H1 (cell line): ENCODE data around the gene JOSD1. TPM values are rescaled to one million over a fixed set of nuclear protein-coding genes. Genes with fewer than 3 reads are reported as not detected.

Experiments
- CTCF ChIA-PET: fragments of 300-600 bp; sonication (Branson Sonifier 250); formaldehyde crosslinking; loops from one replicate; lab custom pipeline; 2021; ENCODE audit not compliant: partially characterized antibody; lab: Charles Lee
- POLR2A ChIA-PET: fragments of 300-600 bp; sonication (Branson Sonifier 250); formaldehyde crosslinking; loops from one replicate; lab custom pipeline; 2021; ENCODE audit warnings: inconsistent platforms; ENCODE audit not compliant: partially characterized antibody; lab: Charles Lee
- DNase-seq, 2 experiments: peaks; one replicate each; pipeline versions ENCODE4 v3.0.0 to v3.0.0-alpha.2; 2010 to 2022; ENCODE audit warnings: low spot score in 2 of 2, low read depth in 1 of 2, mixed read lengths in 1 of 2
- FAIRE-seq: peaks from 2 replicates; lab custom pipeline; 2011; peaks lifted over from hg19 to GRCh38; lab: Jason Lieb, UNC
- H2AFZ ChIP-seq: 2 replicates; pipeline ENCODE4 v1.8.1; 2012; ENCODE audit warnings: low read length, inconsistent platforms
- H2AK5ac ChIP-seq: 2 replicates; pipeline ENCODE4 v1.6.1; 2013; ENCODE audit warnings: low read depth, low read length
- H2BK120ac ChIP-seq: replicated peaks from 2 replicates; pipeline ENCODE3; 2013; ENCODE audit warnings: low read depth, low read length, inconsistent platforms
- H2BK12ac ChIP-seq: 2 replicates; pipeline ENCODE4 v1.6.1; 2013; ENCODE audit warnings: low read depth, low read length
- H2BK15ac ChIP-seq: 2 replicates; pipeline ENCODE4 v1.6.1; 2013; ENCODE audit warnings: low read length
- H2BK20ac ChIP-seq: 2 replicates; pipeline ENCODE4 v1.6.1; 2013; ENCODE audit warnings: low read length
- H2BK5ac ChIP-seq: 2 replicates; pipeline ENCODE4 v1.6.1; 2013; ENCODE audit warnings: low read depth, low read length
- H3K14ac ChIP-seq: 2 replicates; pipeline ENCODE4 v1.6.1; 2013; ENCODE audit warnings: inconsistent platforms; ENCODE audit not compliant: insufficient read length
- H3K18ac ChIP-seq: 2 replicates; pipeline ENCODE4 v1.6.1; 2013; ENCODE audit warnings: low read length; ENCODE audit errors: extremely low read depth
- H3K23ac ChIP-seq: 2 replicates; pipeline ENCODE4 v1.6.1; 2013; ENCODE audit warnings: inconsistent platforms; ENCODE audit not compliant: insufficient read length
- H3K23me2 ChIP-seq: 2 replicates; pipeline ENCODE4 v1.6.1; 2013; ENCODE audit warnings: low read depth, low read length
- H3K27ac ChIP-seq: 2 replicates; pipeline ENCODE4 v1.6.1; 2011; ENCODE audit warnings: low read depth, low read length, inconsistent platforms
- H3K27me3 ChIP-seq, 4 experiments: replicated peaks in 1 of 4; 1 replicate in 1 of 4; 2 replicates in 3 of 4; pipeline versions ENCODE4 v1.6.1 to v1.8.1; 2011 to 2013; ENCODE audit warnings: low read length in 3 of 4, mild to moderate bottlenecking in 3 of 4, inconsistent platforms in 2 of 4, mixed read lengths in 2 of 4, moderate library complexity in 1 of 4; ENCODE audit not compliant: control insufficient read depth in 3 of 4, insufficient read depth in 3 of 4; ENCODE audit errors: extremely low read depth in 1 of 4
- H3K36me3 ChIP-seq, 4 experiments: 2 replicates each; pipeline versions ENCODE4 v1.6.1 to v1.8.1; 2011 to 2013; ENCODE audit warnings: mild to moderate bottlenecking in 4 of 4, low read length in 3 of 4, moderate library complexity in 2 of 4, control low read depth in 1 of 4, inconsistent platforms in 1 of 4; ENCODE audit not compliant: insufficient read depth in 4 of 4, control insufficient read depth in 2 of 4
- H3K4ac ChIP-seq: replicated peaks from 2 replicates; pipeline ENCODE3; 2013; ENCODE audit warnings: low read length, low read depth, mixed read lengths, inconsistent platforms; ENCODE audit not compliant: insufficient read length
- H3K4me1 ChIP-seq, 4 experiments: replicated peaks in 1 of 4; 1 replicate in 1 of 4; 2 replicates in 3 of 4; pipeline versions ENCODE4 v1.6.1 to v1.8.1; 2011 to 2013; ENCODE audit warnings: low read length in 3 of 4, inconsistent platforms in 2 of 4, mixed read lengths in 1 of 4; ENCODE audit not compliant: insufficient read depth in 4 of 4, control insufficient read depth in 3 of 4
- H3K4me2 ChIP-seq, 2 experiments: 2 replicates each; pipeline versions ENCODE4 v1.6.1 to v1.8.1; 2011 to 2013; ENCODE audit warnings: low read depth in 2 of 2, low read length in 2 of 2, control low read depth in 1 of 2, inconsistent platforms in 1 of 2, mild to moderate bottlenecking in 1 of 2; ENCODE audit not compliant: insufficient read depth in 1 of 2
- H3K4me3 ChIP-seq, 4 experiments: fragments of 200-600, 300-600 bp in 1 of 4; sonication (generic), shearing (Covaris generic), sonication (Bioruptor Twin) in 1 of 4; 2 replicates each; pipeline versions ENCODE4 v1.5.1 to v1.8.1; 2011 to 2016; ENCODE audit warnings: low read length in 4 of 4, low read depth in 3 of 4, control low read depth in 2 of 4, inconsistent platforms in 2 of 4, mild to moderate bottlenecking in 2 of 4, mixed read lengths in 1 of 4, moderate library complexity in 1 of 4; ENCODE audit not compliant: insufficient read depth in 2 of 4; ENCODE audit errors: extremely low read depth in 1 of 4
- H3K56ac ChIP-seq: replicated peaks from 2 replicates; pipeline ENCODE3; 2013; ENCODE audit warnings: low read depth, mild to moderate bottlenecking, mixed read lengths, low read length, inconsistent platforms; ENCODE audit not compliant: insufficient read length
- H3K79me1 ChIP-seq: 2 replicates; pipeline ENCODE4 v1.6.1; 2013; ENCODE audit warnings: low read depth, low read length, control low read depth
- H3K79me2 ChIP-seq, 2 experiments: 2 replicates each; pipeline versions ENCODE4 v1.6.1 to v1.8.1; 2012 to 2013; ENCODE audit warnings: low read length in 2 of 2, mild to moderate bottlenecking in 2 of 2, inconsistent platforms in 1 of 2; ENCODE audit not compliant: insufficient read depth in 2 of 2, control insufficient read depth in 1 of 2
- H3K9ac ChIP-seq, 4 experiments: replicated peaks in 1 of 4; 1 replicate in 1 of 4; 2 replicates in 3 of 4; pipeline versions ENCODE4 v1.6.1 to v1.8.1; 2011 to 2013; ENCODE audit warnings: low read depth in 3 of 4, low read length in 3 of 4, control low read depth in 2 of 4, mild to moderate bottlenecking in 2 of 4, moderate library complexity in 2 of 4, inconsistent platforms in 1 of 4; ENCODE audit errors: extremely low read depth in 1 of 4
- H3K9me3 ChIP-seq, 2 experiments: 2 replicates each; pipeline versions ENCODE4 v1.6.1 to v1.8.1; 2012 to 2013; ENCODE audit warnings: mild to moderate bottlenecking in 2 of 2, moderate library complexity in 2 of 2, control low read depth in 1 of 2, inconsistent platforms in 1 of 2, low read depth in 1 of 2, low read length in 1 of 2, mixed read lengths in 1 of 2; ENCODE audit not compliant: insufficient read depth in 2 of 2
- H4K20me1 ChIP-seq, 2 experiments: replicated peaks in 1 of 2; 2 replicates each; pipeline versions ENCODE3 to v1.8.1; 2011 to 2013; ENCODE audit warnings: inconsistent platforms in 2 of 2, low read length in 2 of 2, mild to moderate bottlenecking in 1 of 2; ENCODE audit not compliant: insufficient read depth in 2 of 2, control insufficient read depth in 1 of 2
- H4K5ac ChIP-seq: 2 replicates; pipeline ENCODE4 v1.6.1; 2013; ENCODE audit warnings: low read length, low read depth, mixed read lengths, inconsistent platforms; ENCODE audit not compliant: insufficient read length
- H4K8ac ChIP-seq: 2 replicates; pipeline ENCODE4 v1.8.0; 2013; ENCODE audit warnings: mild to moderate bottlenecking, moderate library complexity, low read length, inconsistent platforms; ENCODE audit not compliant: insufficient read depth; ENCODE audit errors: extremely low read depth
- H4K91ac ChIP-seq: replicated peaks from 2 replicates; pipeline ENCODE3; 2013; ENCODE audit warnings: low read length, mixed read lengths, inconsistent platforms; ENCODE audit not compliant: insufficient read length
- CBX8 ChIP-seq: fragments of 300-800, 300-1000 bp; sonication (generic); IDR thresholded peaks from 2 replicates; pipeline ENCODE4 v1.7.1; 2016; ENCODE audit warnings: low read depth, low read length, borderline replicate concordance
- JUND ChIP-seq: IDR thresholded peaks from 2 replicates; pipeline ENCODE4 v1.6.1; 2011; ENCODE audit warnings: mild to moderate bottlenecking, improper control_type of control experiment, low read length
- KDM5A ChIP-seq: fragments of 200-600 bp; IDR thresholded peaks from 2 replicates; pipeline ENCODE4 v1.7.1; 2012; ENCODE audit warnings: mild to moderate bottlenecking, low read length, inconsistent platforms, mixed read lengths
- MAFK ChIP-seq: IDR thresholded peaks from 2 replicates; pipeline ENCODE4 v1.6.1; 2012; ENCODE audit warnings: low read depth, mild to moderate bottlenecking, improper control_type of control experiment, low read length
- SIN3A ChIP-seq, 2 experiments: IDR thresholded peaks in 1 of 2; conservative IDR thresholded peaks in 1 of 2; 2 replicates each; pipeline ENCODE4 v1.6.1; 2011 to 2012; ENCODE audit warnings: low read length in 2 of 2, improper control_type of control experiment in 1 of 2, low read depth in 1 of 2, mild to moderate bottlenecking in 1 of 2
- SIRT6 ChIP-seq: IDR thresholded peaks from one replicate; pipeline ENCODE4 v1.7.1; 2012; ENCODE audit warnings: low read length, inconsistent platforms
- SIX5 ChIP-seq: IDR thresholded peaks from 2 replicates; pipeline ENCODE4 v1.6.1; 2011; ENCODE audit warnings: mild to moderate bottlenecking, low read depth, low read length
- SP1 ChIP-seq: IDR thresholded peaks from 2 replicates; pipeline ENCODE4 v1.6.1; 2011; ENCODE audit warnings: low read depth, low read length
- SP4 ChIP-seq: IDR thresholded peaks from 2 replicates; pipeline ENCODE4 v1.6.1; 2012; ENCODE audit warnings: low read length, inconsistent platforms
- SUZ12 ChIP-seq: fragments of 200-600 bp; sonication (generic); IDR thresholded peaks from 2 replicates; pipeline ENCODE4 v1.6.1; 2012; ENCODE audit warnings: mild to moderate bottlenecking, inconsistent platforms, low read length, moderate library complexity, mixed read lengths
- WGBS, 2 experiments: shearing (Covaris generic) in 1 of 2; methylation state at CpG; one replicate each; pipeline versions ENCODE4 v1.1.6 to v1.1.7; 2013 to 2015; ENCODE audit warnings: low lambda C conversion rate in 2 of 2, mixed read lengths in 2 of 2, inconsistent platforms in 1 of 2, low coverage in 1 of 2, missing lambda C conversion rate in 1 of 2; ENCODE audit not compliant: insufficient replicate concordance in 2 of 2, insufficient coverage in 1 of 2, insufficient read length in 1 of 2; ENCODE audit errors: extremely low coverage in 1 of 2, missing lambda C conversion rate in 1 of 2; 5-methylcytosine and 5-hydroxymethylcytosine counted together
- polyA plus RNA-seq, 7 experiments: library from polyadenylated mRNA; depleted of rRNA in 3 of 7; stranded (reverse) in 5 of 7; unstranded in 2 of 7; fragments of >200 nt in 5 of 7; fragments of 200-250 nt in 2 of 7; gene quantifications; 1 replicate in 5 of 7; 2 replicates in 1 of 7; 4 replicates in 1 of 7; pipeline versions ENCODE4 v1.2.1 to v1.2.3, GENCODE V29; 2011 to 2013; ENCODE audit warnings: missing spikeins in 2 of 7, mixed read lengths in 2 of 7
- total RNA-seq: library from RNA; stranded (reverse); fragmentation: NEBNext Ultra II Directional; extraction: Animal tissue kit (Norgen Biotek cat#: 25700); gene quantifications from 2 replicates; pipeline ENCODE4 v1.2.1, GENCODE V29; 2021
- TF ChIP-seq, protein P1 (sequence below): IDR thresholded peaks from 2 replicates; pipeline ENCODE4 v1.6.1; 2012; ENCODE audit warnings: inconsistent platforms
- TF ChIP-seq, protein P2 (sequence below), 3 experiments: IDR thresholded peaks; 1 replicate in 2 of 3; 2 replicates in 1 of 3; pipeline versions ENCODE4 v1.5.1 to v1.6.1; 2011; ENCODE audit warnings: low read length in 3 of 3, mild to moderate bottlenecking in 3 of 3, inconsistent platforms in 2 of 3, low read depth in 1 of 3, moderate library complexity in 1 of 3; ENCODE audit not compliant: insufficient read depth in 1 of 3; ENCODE audit errors: control extremely low read depth in 1 of 3

The JOSD1 gene
- total and polyA plus RNA-seq, 2 of the 8 experiments (the other 6 are each of a cell fraction or from before 2014, with no cell fraction given) = 18.4 to 20.2 TPM

DNA sequence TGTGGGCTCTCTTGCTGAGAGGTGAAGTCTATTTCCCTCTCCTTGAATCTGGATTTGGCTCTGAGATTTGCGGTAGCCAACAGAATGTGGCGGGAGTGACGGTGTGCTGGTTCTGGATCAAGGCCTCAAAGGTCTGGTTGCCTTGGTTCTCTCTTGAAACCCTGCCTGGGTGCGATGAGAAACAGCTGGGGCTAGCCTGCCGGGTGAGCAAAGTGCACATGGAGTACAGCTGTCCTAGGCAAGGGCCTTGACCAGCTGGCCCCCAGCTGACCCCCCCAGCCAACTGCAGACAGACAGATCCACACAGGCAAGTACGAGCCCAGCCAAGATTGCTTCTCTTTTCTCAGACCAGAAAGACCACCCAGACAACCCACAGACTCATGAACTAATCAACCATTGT is 44.2 kb upstream of the JOSD1 start:
- Histone ChIP-seq H2BK20ac (no peak overlapping the region), H3K36me3 (peaks cover 0 to 3% (median under 1%) of the 10 kb centered on the region in 4 experiments; a peak in 1 of 8 replicates), H3K4ac (no peak overlapping the region), H3K56ac (no peak overlapping the region), H3K9ac (no peak overlapping the region), H3K9me3 (no peaks in the 10 kb centered on the region), H2BK15ac (no peak overlapping the region), H2BK120ac (no peak overlapping the region), H4K5ac (no peak overlapping the region), H2AFZ (no peak overlapping the region), H2BK5ac (no peak overlapping the region; the same call in 1 of the 2 replicates), H4K91ac (no peak overlapping the region), H3K14ac (no peak overlapping the region), H3K27ac (no peak overlapping the region), H2AK5ac (no peak overlapping the region), H2BK12ac (no peak overlapping the region), H3K4me3 (no peak overlapping the region), H3K4me2 (no peak overlapping the region), H3K79me1 (no peaks in the 10 kb centered on the region), H3K4me1 (no peaks in the 10 kb centered on the region; a peak in 1 of 7 replicates), H3K23me2 (no peaks in the 10 kb centered on the region), H3K79me2 (no peaks in the 10 kb centered on the region), H3K18ac (no peak overlapping the region), H3K23ac (no peak overlapping the region), H4K20me1 (peaks cover 0 to 6% of the 10 kb centered on the region in 2 experiments), H3K27me3 (peaks cover 0 to 2% (median 0%) of the 10 kb centered on the region in 4 experiments; a peak in 1 of 7 replicates), H4K8ac (no peak overlapping the region)
- POLR2A ChIA-PET = interaction anchor here (0.6 to 10.3 kb wide), 4 partner anchors 8 to 63 kb away, joined by 4 to 112 read pairs (median 16); partner anchors contain the start of genes SUN2 and TOMM22
- FAIRE-seq = no peak
- 91% methylated on average over 6 of the region's 6 CpGs; no CpG with 5 or more reads in 1 of the 2 experiments for WGBS, 2 experiments
- CTCF ChIA-PET = interaction anchor here (5.9 to 7.9 kb wide), 2 partner anchors 9 to 19 kb away, joined by 35 to 95 read pairs; no protein-coding TSS in a partner anchor
- DNase-seq = no peak
- TF ChIP-seq MAFK (no peak), SIRT6 (no peak), KDM5A (no peak), JUND (no peak), SUZ12 (no peak), SP1 (no peak), SIX5 (no peak), SIN3A (conservative IDR thresholded peaks at IDR 0.05 in 1 of 2, IDR thresholded peaks at IDR 0.05 in 1 of 2; ENCODE audit: low read depth in 1 of 2, low read length in 2 of 2) (no peak), SP4 (no peak), CBX8 (no peak)
- TF ChIP-seq, protein P1, sequence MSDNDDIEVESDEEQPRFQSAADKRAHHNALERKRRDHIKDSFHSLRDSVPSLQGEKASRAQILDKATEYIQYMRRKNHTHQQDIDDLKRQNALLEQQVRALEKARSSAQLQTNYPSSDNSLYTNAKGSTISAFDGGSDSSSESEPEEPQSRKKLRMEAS = no peak
- TF ChIP-seq, protein P2, sequence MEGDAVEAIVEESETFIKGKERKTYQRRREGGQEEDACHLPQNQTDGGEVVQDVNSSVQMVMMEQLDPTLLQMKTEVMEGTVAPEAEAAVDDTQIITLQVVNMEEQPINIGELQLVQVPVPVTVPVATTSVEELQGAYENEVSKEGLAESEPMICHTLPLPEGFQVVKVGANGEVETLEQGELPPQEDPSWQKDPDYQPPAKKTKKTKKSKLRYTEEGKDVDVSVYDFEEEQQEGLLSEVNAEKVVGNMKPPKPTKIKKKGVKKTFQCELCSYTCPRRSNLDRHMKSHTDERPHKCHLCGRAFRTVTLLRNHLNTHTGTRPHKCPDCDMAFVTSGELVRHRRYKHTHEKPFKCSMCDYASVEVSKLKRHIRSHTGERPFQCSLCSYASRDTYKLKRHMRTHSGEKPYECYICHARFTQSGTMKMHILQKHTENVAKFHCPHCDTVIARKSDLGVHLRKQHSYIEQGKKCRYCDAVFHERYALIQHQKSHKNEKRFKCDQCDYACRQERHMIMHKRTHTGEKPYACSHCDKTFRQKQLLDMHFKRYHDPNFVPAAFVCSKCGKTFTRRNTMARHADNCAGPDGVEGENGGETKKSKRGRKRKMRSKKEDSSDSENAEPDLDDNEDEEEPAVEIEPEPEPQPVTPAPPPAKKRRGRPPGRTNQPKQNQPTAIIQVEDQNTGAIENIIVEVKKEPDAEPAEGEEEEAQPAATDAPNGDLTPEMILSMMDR (IDR thresholded peaks at IDR 0.05; ENCODE audit: control extremely low read depth in 1 of 3, insufficient read depth in 1 of 3, low read depth in 1 of 3, low read length in 3 of 3) = no peak
